Neural crest cell (in vitro differentiated cells): ENCODE data around the gene MORN3. TPM values are rescaled to one million over a fixed set of nuclear protein-coding genes. Genes with fewer than 3 reads are reported as not detected.

Experiments used
- DNase-seq: peaks from one replicate; pipeline ENCODE4 v3.0.0; 2021; ENCODE audit warnings: low read depth, mixed read lengths, low spot score
- H3K27ac Mint-ChIP-seq: one replicate; pipeline ENCODE4 v1.8.0; 2021; ENCODE audit warnings: mild to moderate bottlenecking, mixed read lengths; ENCODE audit not compliant: unreplicated experiment
- H3K27me3 Mint-ChIP-seq: 2 replicates; pipeline ENCODE4 v1.8.0; 2021; ENCODE audit warnings: low read depth, mild to moderate bottlenecking, mixed read lengths
- H3K36me3 Mint-ChIP-seq: 2 replicates; pipeline ENCODE4 v1.8.0; 2021; ENCODE audit warnings: low read depth, mild to moderate bottlenecking, mixed read lengths
- H3K4me1 Mint-ChIP-seq: 2 replicates; pipeline ENCODE4 v1.8.0; 2021; ENCODE audit warnings: mixed read lengths
- H3K4me3 Mint-ChIP-seq: one replicate; pipeline ENCODE4 v1.8.0; 2021; ENCODE audit warnings: mild to moderate bottlenecking, mixed read lengths
- H3K9me3 Mint-ChIP-seq: 2 replicates; pipeline ENCODE4 v1.8.0; 2021; ENCODE audit warnings: mixed read lengths
- CTCF ChIP-seq: fragments of 200-600 bp; sonication (generic); conservative IDR thresholded peaks from 2 replicates; pipeline ENCODE4 v1.5.0; 2021; ENCODE audit warnings: antibody characterized with exemption, mild to moderate bottlenecking
- total RNA-seq: library from RNA; stranded (reverse); gene quantifications from 2 replicates; pipeline ENCODE4 v1.2.1, GENCODE V29; 2021

Gene MORN3
- total RNA-seq, 1 donor from 2014 or later = 0.63 TPM

GRCh38 chr12:121600702-121601336 lies 68.6 kb downstream of the MORN3 start:
- Mint-ChIP-seq H3K9me3 (no peaks in the 10 kb centered on the region), H3K27ac (no peak overlapping the region), H3K4me1 (no peaks in the 10 kb centered on the region), H3K27me3 (no peaks in the 10 kb centered on the region), H3K4me3 (no peak overlapping the region), H3K36me3 (peaks cover under 1% of the 10 kb centered on the region)
- no peak for DNase-seq
- TF ChIP-seq CTCF = no peak

Other genes with a start within 250 kb of the MORN3 start
- gene KDM2B, start 88.6 kb downstream of the MORN3 start, total RNA-seq = 79.2 and 85.6 TPM in 2 replicates
- gene ORAI1, start 43.1 kb downstream of the MORN3 start, total RNA-seq = 13.7 and 15.1 TPM in 2 replicates
- 14.1 and 14.6 TPM in 2 replicates for gene TMEM120B, start 43.1 kb upstream of the MORN3 start, total RNA-seq
- 23.8 and 25.5 TPM in 2 replicates for gene RHOF, start 124.0 kb upstream of the MORN3 start, total RNA-seq
- 25.6 and 25.9 TPM in 2 replicates for gene SETD1B, start 134.4 kb upstream of the MORN3 start, total RNA-seq
- gene HPD, start 189.2 kb upstream of the MORN3 start, total RNA-seq = 0.21 TPM in 1 of 2 replicates, not detected in the other
- gene PSMD9, start 219.1 kb upstream of the MORN3 start, total RNA-seq = 46.3 and 47.4 TPM in 2 replicates
- 1.6 and 2.0 TPM in 2 replicates for gene CFAP251, start 248.9 kb upstream of the MORN3 start, total RNA-seq